GM21367 (cell line): ENCODE data around the gene SOX8.
"Not testable (repeated sequence)": the region's sequence is repeated elsewhere in the genome, so short reads cannot be mapped to it uniquely, and the experiment has no call there.

ENCODE experiments used
- ATAC-seq: cut with Tn5 transposase; IDR thresholded peaks from one replicate; pipeline ENCODE4 v1.9.1; 2021; ENCODE audit not compliant: unreplicated experiment

Gene SOX8

GRCh38 chr16:981695-982144, at the start of gene SOX8:
Gene SOX8, plus strand, starts transcription at chr16:981770. Its CDS starts 153 bp downstream, at chr16:981923.
- no peak for ATAC-seq

DNA sequence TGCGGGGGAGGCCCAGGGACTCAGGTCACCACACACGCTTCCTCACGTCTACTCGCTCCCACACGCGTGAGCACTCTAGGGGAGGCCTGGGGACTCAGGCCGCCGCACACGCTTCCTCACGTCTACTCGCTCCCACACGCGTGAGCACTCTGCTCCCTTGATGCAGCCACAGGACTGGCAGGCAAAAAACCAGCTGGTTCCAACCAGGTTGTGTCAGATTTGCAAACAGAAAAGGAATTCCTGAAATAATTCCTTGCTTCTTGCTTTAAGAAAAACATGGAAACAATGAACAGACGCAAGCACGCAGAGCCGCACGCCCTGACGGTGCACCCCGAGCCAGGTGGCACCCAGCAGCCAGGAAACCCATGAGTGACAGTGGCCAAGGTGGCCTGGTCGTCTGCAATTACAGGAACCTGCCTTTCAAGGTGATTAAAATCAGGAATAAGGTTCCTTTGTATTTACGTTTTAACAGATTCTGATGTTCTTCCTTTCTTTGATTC, 48.7 kb upstream of the SOX8 start:
- ATAC-seq, result no peak

GRCh38 chr16:933581-933980, 48.0 kb upstream of the SOX8 start:
- no peak for ATAC-seq

- ATAC-seq, result no peak
These were observed 47.4 kb upstream of the SOX8 start for GRCh38 chr16:934178-934577.

DNA sequence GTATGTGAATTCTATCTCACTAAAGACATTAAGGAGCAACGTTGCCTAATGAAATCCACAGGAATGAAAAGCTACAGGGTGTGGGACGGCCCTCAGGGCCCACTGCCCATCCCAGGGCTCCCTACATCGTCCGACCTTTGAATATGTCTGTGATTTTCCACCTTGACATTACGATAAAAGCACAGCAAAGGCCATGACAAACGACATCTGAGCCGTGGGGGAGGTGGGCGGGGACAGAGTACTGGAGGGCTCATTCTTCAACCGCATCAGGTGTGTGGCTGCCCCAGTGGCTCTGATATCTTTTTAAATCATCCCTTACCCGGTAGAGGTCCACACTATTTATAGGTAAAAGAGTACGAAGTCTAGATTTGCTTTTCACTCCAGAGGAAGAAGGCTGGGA, 45.9 kb upstream of the SOX8 start:
- ATAC-seq, result no peak

DNA sequence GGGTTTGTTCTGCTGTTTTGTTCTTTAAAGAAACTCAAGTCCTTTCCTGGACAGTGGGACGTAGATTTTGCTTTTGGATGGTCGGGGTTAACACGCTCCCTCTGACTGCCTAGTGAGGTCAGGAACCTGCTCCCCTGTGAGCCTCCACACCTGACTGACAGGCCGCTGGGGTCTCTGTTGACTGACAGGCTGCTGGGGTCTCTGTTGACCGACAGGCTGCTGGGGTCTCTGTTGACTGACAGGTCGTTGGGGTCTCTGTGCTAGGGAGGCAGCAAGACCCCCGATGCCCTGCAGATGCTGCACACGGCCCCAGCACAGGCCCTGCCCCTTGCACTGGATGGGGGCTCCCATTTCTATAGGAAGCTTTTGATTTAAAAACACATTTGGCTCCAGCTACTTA, 44.3 kb upstream of the SOX8 start:
- no peak for ATAC-seq

- ATAC-seq, result no peak
These were observed 43.8 kb upstream of the SOX8 start for GRCh38 chr16:937723-938122.

DNA sequence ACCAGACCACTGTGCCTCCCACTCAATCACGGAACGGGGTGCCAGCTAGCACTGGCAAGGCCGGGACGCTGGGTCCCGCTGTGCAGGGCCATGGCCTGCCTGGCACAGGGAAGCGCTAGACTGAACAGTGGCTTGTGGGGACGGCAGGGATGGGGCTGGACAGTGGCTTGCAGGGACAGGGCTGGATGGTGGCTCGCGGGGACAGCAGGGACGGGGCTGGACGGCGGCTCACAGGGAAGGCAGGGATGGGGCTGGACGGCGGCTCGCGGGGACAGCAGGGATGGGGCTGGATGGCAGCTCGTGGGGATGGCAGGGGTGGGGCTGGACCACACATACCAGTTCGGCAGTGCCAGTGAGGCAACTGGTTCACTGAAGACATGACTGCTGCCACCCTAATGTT, 43.4 kb upstream of the SOX8 start:
- ATAC-seq, result no peak

DNA sequence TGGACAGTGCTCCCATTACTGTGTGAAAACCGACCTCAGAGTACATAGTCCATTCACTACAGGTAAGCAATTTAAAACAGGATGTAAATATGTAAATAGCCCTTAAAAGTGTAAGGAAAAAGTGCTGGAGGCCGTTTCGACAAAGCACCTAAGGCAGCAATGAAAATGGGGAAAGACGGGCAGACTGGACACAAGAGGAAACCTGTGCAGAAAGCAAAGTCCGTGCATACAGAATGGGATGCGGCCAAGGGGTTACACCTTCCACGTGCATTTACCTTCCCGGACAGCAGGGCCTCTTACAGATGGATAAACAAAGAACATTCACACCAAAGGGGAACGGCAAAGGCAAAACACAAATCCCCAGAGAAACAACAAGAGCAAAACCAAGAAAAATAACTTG, 42.8 kb upstream of the SOX8 start:
- no peak for ATAC-seq

- no peak for ATAC-seq
These were observed 42.3 kb upstream of the SOX8 start for GRCh38 chr16:939311-939710.

DNA sequence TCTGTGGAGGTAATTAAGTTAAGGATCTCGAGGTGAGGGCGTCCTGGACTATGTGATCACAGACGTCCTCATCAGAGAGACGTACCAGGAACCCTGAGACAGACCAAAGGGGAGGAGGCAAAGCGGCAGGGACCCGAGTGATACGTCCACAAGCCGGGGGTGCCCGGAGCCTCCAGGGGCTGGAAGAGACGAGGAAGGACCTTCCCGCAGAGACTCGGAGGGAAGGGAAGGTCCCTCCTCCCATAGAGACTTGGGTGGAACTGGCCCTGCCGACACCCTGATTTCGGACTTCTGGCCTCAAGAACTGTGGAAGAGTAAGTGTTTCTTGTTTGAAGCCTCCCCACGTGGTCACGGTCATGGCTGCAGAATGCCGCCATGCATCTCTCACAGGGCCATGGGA, 41.6 kb upstream of the SOX8 start:
- no peak for ATAC-seq

GRCh38 chr16:942436-943060, 39.0 kb upstream of the SOX8 start:
- ATAC-seq, result no peak

DNA sequence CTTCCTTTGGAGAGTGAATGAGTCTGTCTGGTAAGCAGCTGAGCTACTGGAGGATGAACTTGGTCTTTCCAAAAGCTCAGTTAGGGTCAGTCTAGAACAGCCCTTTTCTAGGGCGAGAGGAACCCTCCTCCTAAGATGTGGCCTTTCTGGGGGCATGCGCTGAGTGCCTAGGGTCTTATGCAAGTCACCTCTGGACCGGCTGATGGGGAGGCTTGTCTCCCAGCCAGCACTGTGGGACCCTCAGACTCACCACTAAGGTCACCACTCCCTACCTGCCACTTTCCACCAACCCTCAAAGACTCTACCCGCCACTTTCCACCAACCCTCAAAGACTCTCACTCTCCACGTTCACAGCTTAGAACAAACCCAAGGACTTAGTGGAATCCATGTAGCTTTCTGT, 37.6 kb upstream of the SOX8 start:
- ATAC-seq, result no peak

DNA sequence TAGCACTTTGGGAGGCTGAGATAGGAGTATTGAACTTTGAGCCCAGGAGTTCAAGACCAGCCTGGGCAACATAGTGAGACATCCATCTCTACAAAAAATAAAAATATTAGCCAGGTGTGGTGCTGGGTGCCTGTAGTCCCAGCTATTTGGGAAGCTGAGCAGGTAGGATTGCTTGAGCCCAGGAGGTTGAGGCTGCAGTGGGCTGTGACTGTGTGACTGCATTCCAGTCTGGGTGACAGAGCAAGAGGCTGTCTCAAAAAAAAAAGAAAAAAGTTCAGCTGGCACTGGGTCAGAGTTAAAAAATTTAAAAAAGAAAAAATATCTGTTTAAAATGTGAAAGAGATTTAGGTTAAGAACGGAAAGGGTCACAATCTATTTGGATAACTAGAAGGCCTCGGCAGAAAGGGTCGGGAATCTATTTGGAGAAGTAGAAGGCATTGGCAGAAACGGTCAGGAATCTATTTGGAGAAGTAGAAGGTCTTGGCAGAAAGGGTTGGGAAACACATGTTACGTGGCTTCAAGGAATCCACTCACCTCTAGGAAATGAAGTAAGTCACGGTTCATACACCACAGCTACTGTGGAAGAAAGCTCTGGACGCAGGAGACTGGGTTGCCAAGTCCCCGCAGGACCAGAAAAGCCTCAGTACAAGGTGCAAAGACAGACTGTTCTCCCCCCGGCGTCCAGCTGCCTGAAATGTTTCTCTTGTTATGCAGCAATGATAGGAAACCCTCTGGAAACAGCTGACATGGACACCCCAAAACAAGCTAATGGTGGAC, 36.1 kb upstream of the SOX8 start:
- no peak for ATAC-seq

GRCh38 chr16:946048-946395, 35.5 kb upstream of the SOX8 start:
- no peak for ATAC-seq

DNA sequence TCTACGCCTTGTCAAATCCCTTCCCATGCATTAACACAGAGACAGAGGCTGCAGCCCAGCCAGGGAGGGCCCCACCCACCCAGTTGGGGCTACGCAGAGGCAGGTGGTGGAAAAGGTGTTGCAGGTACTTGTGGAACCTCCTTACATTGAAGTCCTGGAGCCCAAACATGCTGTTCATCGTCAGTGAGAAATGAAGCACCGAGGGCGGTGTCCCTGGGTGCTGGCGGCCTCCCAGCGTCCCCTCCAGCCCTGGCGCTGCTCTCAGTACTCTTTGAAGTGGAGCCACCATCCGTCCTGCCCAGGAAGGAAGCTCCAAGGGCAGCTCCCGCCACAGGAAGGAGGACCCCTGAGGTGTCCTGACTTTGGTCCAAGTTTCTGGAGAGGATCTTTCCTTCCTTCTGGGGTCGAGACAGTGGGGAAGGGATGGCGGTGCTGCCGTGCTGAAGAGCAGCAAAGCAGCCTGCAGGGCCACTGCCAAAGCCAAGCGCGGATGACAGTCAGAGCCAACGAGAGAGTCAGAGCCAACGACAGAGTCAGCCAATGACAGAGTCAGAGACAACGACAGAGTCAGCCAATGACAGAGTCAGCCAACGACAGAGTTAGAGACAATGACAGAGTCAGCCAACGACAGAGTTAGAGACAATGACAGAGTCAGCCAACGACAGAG, 34.2 kb upstream of the SOX8 start:
- ATAC-seq, result no peak

GRCh38 chr16:947922-948303, 33.7 kb upstream of the SOX8 start:
- not testable (repeated sequence) for ATAC-seq

- ATAC-seq, result not testable (repeated sequence)
These were observed 32.8 kb upstream of the SOX8 start for GRCh38 chr16:948767-949166.

DNA sequence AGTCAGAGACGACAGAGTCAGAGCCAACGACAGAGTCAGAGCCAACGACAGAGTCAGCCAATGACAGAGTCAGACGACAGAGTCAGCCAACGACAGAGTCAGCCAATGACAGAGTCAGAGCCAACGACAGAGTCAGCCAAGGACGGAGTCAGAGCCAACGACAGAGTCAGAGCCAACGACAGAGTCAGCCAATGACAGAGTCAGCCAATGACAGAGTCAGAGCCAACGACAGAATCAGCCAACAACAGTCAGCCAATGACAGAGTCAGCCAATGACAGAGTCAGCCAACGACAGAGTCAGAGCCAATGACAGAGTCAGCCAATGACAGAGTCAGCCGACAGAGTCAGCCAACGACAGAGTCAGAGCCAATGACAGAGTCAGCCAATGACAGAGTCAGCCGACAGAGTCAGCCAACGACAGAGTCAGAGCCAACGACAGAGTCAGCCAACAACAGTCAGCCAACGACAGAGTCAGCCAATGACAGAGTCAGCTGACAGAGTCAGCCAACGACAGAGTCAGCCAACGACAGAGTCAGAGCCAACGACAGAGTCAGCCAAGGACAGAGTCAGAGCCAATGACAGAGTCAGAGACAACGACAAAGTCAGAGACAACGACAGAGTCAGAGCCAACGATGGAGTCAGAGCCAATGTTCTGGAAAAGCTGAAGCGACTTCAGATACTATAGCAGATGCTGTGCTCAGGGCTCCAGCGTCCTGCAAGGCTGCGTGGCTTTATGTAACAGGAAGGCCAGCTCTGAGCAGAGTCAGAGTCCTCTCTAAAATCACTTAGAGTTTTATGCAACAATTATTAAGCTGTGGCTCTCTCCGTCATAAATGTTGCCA, 30.6 kb upstream of the SOX8 start:
- not testable (repeated sequence) for ATAC-seq

DNA sequence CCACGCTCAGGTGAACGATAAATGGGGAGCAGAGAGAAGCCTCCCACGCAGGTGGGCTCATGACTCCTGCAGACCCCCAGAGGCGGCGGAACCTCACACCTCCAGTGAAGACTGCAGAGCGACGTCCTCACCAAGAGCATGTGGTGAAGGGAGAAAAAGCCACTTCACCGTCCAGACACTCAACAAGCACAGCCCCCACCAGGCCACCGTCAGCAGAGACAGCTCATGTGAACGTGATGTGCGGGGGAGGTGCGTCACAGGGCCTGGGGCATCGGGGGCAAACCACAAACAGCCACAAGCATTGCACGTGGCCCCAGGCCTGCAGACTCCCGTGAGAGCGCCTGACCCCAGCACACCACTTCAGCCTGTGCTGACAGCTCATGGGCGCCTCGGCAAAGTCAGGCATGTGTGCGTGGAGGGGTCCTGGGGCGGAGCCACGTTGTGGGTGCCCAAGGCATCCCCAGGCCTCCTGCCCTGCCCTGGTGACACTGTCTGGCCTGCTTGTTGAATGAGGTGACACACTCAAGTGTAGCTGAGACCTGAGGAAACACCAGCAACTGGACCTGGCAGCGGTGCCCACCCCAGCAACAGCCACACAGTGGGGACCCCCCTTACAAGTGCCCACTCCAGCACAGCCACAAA, 29.8 kb upstream of the SOX8 start:
- no peak for ATAC-seq

- ATAC-seq, result no peak
These were observed 29.2 kb upstream of the SOX8 start for GRCh38 chr16:952321-952720.
